ENCODE results near the gene GPR35. TPM values are rescaled to one million over a fixed set of nuclear protein-coding genes. Genes with fewer than 3 reads are reported as not detected.

The GPR35 gene
- total and polyA plus RNA-seq, 2 donors (not counting 1 experiment from before 2014, with no cell fraction given), result 1.2 TPM; not detected in 1

GRCh38 chr2:240586919-240587800 lies 38.1 kb upstream of the GPR35 start:
- no peaks in the 10 kb centered on the region for H4K20me1 ChIP-seq (ENCODE audit: control insufficient read depth, extremely low read depth, insufficient read depth, low read length)
- H3K79me2 ChIP-seq (ENCODE audit: control insufficient read depth, insufficient read depth, low read length), result peaks cover 54% of the 10 kb centered on the region
- no peaks in the 10 kb centered on the region for H3K27me3 ChIP-seq (ENCODE audit: control insufficient read depth, insufficient read depth, low read length)
- peak in 1 of 2 donors; percentile 10 for TF ChIP-seq CTCF (conservative IDR thresholded peaks at IDR 0.05 in 1 of 2, IDR thresholded peaks at IDR 0.05 in 1 of 2; ENCODE audit: low read depth in 1 of 2, low read length in 2 of 2)
- no peak for TF ChIP-seq EZH2 (IDR thresholded peaks at IDR 0.05; ENCODE audit: low read length, missing control alignments)
- DNase-seq (ENCODE audit: low read depth in 2 of 2), result peak in 1 of 2 donors; percentile 24
- peaks cover 12% of the 10 kb centered on the region for H3K4me1 ChIP-seq (ENCODE audit: control insufficient read depth, extremely low read depth, insufficient read depth, low read length)
- no peaks in the 10 kb centered on the region for H3K9me3 ChIP-seq (ENCODE audit: control insufficient read depth, insufficient read depth, low read depth, low read length)
- H3K36me3 ChIP-seq (ENCODE audit: control insufficient read depth, insufficient read depth, low read length), result peaks cover 5% of the 10 kb centered on the region
- H3K27ac ChIP-seq (ENCODE audit: insufficient read depth, low read length), result peak overlapping the region; percentile 56
- H3K4me2 ChIP-seq (ENCODE audit: extremely low read depth, insufficient read depth, low read length), result peak overlapping the region; percentile 98
- peak overlapping the region; percentile 93 for H3K9ac ChIP-seq (ENCODE audit: insufficient read depth, low read length)
- H3K4me3 ChIP-seq (replicated peaks in 1 of 4; ENCODE audit: control extremely low read depth in 1 of 4, insufficient read depth in 1 of 4, low read depth in 3 of 4, low read length in 4 of 4), result peak overlapping the region; percentile 61 to 83 (median 76)
- peak overlapping the region; percentile 69 for H2AFZ ChIP-seq (ENCODE audit: low read length)

GRCh38 chr2:240588006-240588655 lies 37.1 kb upstream of the GPR35 start:
- H3K36me3 ChIP-seq (ENCODE audit: control insufficient read depth, insufficient read depth, low read length), result peaks cover 6% of the 10 kb centered on the region
- peaks cover 48% of the 10 kb centered on the region for H3K79me2 ChIP-seq (ENCODE audit: control insufficient read depth, insufficient read depth, low read length)
- no peak overlapping the region for H2AFZ ChIP-seq (ENCODE audit: low read length)
- no peak overlapping the region for H3K9ac ChIP-seq (ENCODE audit: insufficient read depth, low read length)
- no peaks in the 10 kb centered on the region for H3K27me3 ChIP-seq (ENCODE audit: control insufficient read depth, insufficient read depth, low read length)
- peak overlapping the region; percentile 98 for H3K4me2 ChIP-seq (ENCODE audit: extremely low read depth, insufficient read depth, low read length)
- peaks cover 12% of the 10 kb centered on the region for H3K4me1 ChIP-seq (ENCODE audit: control insufficient read depth, extremely low read depth, insufficient read depth, low read length)
- no peaks in the 10 kb centered on the region for H3K9me3 ChIP-seq (ENCODE audit: control insufficient read depth, insufficient read depth, low read depth, low read length)
- DNase-seq (ENCODE audit: low read depth in 2 of 2), result no peak
- H3K27ac ChIP-seq (ENCODE audit: insufficient read depth, low read length), result no peak overlapping the region
- no peak for TF ChIP-seq CTCF (conservative IDR thresholded peaks at IDR 0.05 in 1 of 2, IDR thresholded peaks at IDR 0.05 in 1 of 2; ENCODE audit: low read depth in 1 of 2, low read length in 2 of 2)
- no peak for TF ChIP-seq EZH2 (IDR thresholded peaks at IDR 0.05; ENCODE audit: low read length, missing control alignments)
- H4K20me1 ChIP-seq (ENCODE audit: control insufficient read depth, extremely low read depth, insufficient read depth, low read length), result no peaks in the 10 kb centered on the region
- peak overlapping the region; percentile 61 to 83 (median 76) for H3K4me3 ChIP-seq (replicated peaks in 1 of 4; ENCODE audit: control extremely low read depth in 1 of 4, insufficient read depth in 1 of 4, low read depth in 3 of 4, low read length in 4 of 4)

GRCh38 chr2:240588669-240589068 lies 36.6 kb upstream of the GPR35 start:
- Histone ChIP-seq H3K4me1 (ENCODE audit: control insufficient read depth, extremely low read depth, insufficient read depth, low read length) (peaks cover 12% of the 10 kb centered on the region), H4K20me1 (ENCODE audit: control insufficient read depth, extremely low read depth, insufficient read depth, low read length) (no peaks in the 10 kb centered on the region), H2AFZ (ENCODE audit: low read length) (no peak overlapping the region), H3K79me2 (ENCODE audit: control insufficient read depth, insufficient read depth, low read length) (peaks cover 43% of the 10 kb centered on the region), H3K27me3 (ENCODE audit: control insufficient read depth, insufficient read depth, low read length) (no peaks in the 10 kb centered on the region), H3K27ac (ENCODE audit: insufficient read depth, low read length) (no peak overlapping the region), H3K9me3 (ENCODE audit: control insufficient read depth, insufficient read depth, low read depth, low read length) (no peaks in the 10 kb centered on the region), H3K4me2 (ENCODE audit: extremely low read depth, insufficient read depth, low read length) (no peak overlapping the region), H3K36me3 (ENCODE audit: control insufficient read depth, insufficient read depth, low read length) (peaks cover 6% of the 10 kb centered on the region), H3K4me3 (replicated peaks in 1 of 4; ENCODE audit: control extremely low read depth in 1 of 4, insufficient read depth in 1 of 4, low read depth in 3 of 4, low read length in 4 of 4) (no peak overlapping the region), H3K9ac (ENCODE audit: insufficient read depth, low read length) (no peak overlapping the region)
- TF ChIP-seq EZH2 (IDR thresholded peaks at IDR 0.05; ENCODE audit: low read length, missing control alignments) (no peak), CTCF (conservative IDR thresholded peaks at IDR 0.05 in 1 of 2, IDR thresholded peaks at IDR 0.05 in 1 of 2; ENCODE audit: low read depth in 1 of 2, low read length in 2 of 2) (no peak)
- DNase-seq (ENCODE audit: low read depth in 2 of 2), result no peak
